ENCODE data around the gene DYNC2LI1.

Gene DYNC2LI1

GRCh38 chr2:43851011-43851980 is 77.5 kb downstream of the DYNC2LI1 start:
- no peak for DNase-seq

DNA sequence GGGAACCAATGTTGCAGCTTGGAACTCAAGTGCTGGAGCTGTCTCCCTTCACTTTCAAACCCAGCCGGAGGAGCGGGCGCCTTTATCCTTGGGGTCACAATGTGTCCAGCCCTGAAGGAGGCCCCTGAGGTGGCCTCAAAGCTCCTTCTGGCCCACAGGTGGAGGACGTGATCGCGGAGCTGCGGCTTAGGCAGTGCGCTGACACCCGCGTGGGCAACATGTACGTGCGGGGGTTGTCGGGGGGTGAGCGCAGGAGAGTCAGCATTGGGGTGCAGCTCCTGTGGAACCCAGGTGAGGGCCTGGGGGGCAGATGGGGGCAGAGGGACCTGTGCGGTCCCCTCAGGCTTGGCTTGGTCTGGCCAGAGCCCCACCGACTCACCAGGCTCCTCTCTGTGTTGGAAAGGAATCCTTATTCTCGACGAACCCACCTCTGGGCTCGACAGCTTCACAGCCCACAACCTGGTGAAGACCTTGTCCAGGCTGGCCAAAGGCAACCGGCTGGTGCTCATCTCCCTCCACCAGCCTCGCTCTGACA is 78.4 kb downstream of the DYNC2LI1 start:
- no peak for DNase-seq

GRCh38 chr2:43853141-43854081 is 79.6 kb downstream of the DYNC2LI1 start:
- no peak for DNase-seq

DNA sequence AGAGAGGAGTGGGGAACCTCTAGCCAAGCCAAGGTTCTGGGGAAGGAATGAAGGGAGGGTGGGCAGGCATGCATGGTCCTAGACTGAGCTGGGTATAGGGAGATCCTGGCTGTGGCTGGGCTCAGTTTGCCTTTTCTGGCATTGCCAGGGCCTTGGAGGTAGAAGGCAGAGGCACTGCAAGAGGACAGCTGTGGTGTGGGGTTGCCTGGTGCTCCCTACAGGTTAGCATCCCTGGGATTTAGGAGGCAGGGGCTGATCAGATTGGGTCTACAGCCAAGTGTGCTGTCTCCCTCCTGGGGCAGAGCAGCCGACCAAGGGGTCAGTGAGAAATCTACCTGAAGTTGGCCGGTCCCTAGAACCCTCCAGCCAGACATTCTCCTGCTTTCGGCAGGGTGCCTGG is 80.8 kb downstream of the DYNC2LI1 start:
- no peak for DNase-seq

GRCh38 chr2:43855292-43855691 is 81.5 kb downstream of the DYNC2LI1 start:
- DNase-seq = no peak
